Occipital lobe (tissue), 2 donors: Measurements from ENCODE around the gene OTOA. TPM values are rescaled to one million over a fixed set of nuclear protein-coding genes. Genes with fewer than 3 reads are reported as not detected.
"Not testable (repeated sequence)": the region's sequence is repeated elsewhere in the genome, so short reads cannot be mapped to it uniquely, and the experiment has no call there.

Source experiments
- DNase-seq: peaks from one replicate; lab custom pipeline; 2025; lab: John Stamatoyannopoulos, UW
- total RNA-seq: library from RNA; depleted of rRNA; stranded (reverse); fragments of >200 nt; gene quantifications from one replicate; pipeline ENCODE4 v1.2.3, GENCODE V29; 2014

Gene OTOA
- total RNA-seq, 1 donor from 2014 or later = 1.1 TPM

DNA sequence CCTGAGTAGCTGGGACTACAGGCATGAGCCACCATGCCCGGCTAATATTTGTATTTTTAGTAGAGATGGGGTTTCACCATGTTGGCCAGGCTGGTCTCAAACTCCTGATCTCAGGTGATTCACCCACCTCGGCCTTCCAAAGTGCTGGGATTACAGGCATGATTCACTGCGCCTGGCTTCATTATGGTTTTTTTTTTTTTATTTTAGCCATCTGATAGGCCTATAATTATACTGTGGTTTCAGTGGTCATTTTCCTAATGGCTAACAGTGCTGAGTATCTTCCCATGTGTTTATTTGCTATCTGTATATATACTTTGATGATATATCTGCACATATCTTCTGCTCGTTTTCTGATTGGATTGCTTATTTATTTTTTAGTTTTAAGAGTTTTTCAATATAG, 10.7 kb downstream of the OTOA start:
- not testable (repeated sequence) for DNase-seq

DNA sequence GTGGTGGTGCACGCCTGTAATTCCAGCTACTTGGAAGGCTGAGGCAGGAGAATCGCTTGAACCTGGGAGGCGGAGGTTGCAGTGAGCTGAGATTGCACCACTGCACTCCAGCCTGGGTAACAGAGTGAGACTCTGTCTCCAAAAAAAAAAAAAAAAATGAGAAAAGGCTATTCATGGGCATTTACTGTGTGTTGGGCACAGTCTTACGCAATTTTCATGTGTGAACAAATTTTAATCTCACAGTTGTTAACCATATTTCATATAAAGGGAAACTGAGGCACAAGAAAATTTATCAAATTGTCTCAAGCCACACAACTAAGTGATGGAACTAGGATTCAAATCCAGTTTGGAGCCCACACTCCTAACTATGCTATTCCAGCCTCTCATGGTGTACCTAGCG, 16.9 kb downstream of the OTOA start:
- not testable (repeated sequence) for DNase-seq

DNA sequence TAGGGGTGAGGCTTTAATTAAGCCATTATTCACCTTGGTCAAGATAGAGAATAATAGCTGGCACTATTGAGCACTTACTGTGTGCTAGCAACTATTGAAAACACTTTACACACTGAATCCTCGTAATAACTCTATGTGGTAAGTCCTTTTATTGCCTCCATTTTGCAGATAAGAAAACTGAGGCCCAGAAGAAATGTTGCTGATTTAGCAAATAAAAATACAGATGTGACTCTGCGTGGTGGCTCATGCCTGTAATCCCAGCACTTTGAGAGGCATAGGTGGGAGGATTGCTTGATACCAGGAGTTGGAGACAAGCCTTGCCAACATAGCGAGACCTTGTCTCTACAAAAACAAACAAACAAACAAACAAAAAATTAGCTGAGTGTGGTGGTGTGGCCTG, 19.4 kb downstream of the OTOA start:
- DNase-seq = no peak

DNA sequence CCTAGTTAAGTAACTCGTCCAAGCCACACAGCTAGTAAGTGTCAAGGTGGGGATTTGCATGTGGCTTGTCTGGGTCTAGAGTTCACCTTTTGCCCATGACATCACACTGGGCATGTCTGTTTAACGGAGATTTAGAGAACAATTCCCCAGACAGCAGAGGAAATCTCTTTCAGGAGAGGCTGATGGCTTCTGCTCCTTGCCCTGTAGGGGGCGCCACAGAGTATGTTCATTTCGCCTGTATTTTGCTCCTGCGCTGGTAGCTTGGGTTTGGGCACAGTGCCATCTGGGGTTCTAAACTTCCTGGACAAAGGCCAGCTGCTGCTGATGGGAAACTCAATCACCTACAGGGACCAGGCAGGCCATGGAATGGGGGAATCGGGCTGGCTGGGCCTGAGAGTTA, 20.4 kb downstream of the OTOA start:
- no peak for DNase-seq

DNA sequence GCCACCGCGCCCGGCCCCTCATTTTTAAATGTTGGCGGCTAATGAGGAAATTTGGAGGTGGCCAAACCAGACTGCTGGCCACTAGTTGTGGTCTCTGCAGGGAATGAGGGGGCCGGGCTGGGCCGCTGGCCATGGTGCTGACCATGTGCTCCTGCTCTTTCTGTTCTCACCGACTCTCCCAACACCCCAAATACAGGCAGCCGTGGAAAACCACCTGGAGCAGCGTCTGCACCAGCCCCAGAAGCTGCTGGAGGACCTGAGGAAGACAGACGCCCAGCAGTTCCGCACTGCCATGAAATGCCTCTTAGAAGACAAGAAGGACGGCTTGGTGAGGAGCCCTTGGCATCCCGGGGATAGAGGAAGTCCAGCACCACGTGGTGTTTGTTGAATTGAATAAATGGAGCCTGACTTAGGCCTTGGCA, 21.3 kb downstream of the OTOA start:
- no peak for DNase-seq

DNA sequence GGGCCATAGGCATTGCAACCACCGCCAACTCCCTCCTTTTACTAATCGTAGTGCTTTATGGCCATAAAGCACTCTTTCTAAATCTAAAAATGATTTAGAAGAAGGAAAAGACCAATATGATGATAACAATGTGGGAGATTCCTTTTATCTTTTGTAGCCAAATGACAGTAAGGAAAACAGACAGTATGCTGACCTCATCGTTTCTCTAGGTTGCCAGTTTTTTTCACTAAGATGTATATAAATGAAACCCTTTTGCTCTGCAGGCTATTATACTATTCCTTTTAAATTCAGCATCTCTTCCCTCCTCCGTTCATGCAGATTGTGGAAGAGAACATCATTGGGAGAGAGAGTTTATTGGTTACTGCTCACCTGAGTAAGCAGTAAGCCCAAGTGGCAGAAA, 25.3 kb downstream of the OTOA start:
- DNase-seq = no peak

DNA sequence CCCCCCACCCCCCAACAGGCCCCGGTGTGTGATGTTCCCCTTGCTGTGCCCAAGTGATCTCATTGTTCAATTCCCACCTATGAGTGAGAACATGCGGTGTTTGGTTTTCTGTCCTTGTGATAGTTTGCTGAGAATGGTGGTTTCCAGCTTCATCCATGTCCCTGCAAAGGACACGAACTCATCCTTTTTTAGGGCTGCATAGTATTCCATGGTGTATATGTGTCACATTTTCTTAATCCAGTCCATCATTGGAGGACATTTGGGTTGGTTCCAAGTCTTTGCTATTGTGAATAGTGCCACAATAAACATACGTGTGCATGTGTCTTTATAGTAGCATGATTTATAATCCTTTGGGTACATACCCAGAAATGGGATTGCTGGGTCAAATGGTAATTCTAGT, 27.2 kb downstream of the OTOA start:
- not testable (repeated sequence) for DNase-seq

DNA sequence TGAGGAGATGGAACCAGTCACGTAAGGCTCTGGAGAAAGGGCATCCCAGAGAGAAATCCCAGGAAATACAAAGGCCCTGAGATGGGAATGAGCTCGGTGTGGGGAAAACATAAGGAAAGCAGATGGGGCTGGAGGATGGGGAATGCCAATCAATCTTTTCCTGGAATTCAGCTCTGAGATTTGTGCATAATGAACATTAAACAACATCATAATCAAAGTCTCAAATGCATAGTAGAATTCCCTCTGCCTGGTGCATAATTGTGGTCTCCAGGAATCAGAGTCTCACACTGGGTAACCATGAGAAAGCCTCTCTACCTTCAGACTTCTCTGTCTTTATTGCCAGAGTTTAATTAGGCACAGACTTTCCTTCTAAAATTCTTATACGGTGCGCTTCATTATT, 30.8 kb downstream of the OTOA start:
- DNase-seq = no peak

DNA sequence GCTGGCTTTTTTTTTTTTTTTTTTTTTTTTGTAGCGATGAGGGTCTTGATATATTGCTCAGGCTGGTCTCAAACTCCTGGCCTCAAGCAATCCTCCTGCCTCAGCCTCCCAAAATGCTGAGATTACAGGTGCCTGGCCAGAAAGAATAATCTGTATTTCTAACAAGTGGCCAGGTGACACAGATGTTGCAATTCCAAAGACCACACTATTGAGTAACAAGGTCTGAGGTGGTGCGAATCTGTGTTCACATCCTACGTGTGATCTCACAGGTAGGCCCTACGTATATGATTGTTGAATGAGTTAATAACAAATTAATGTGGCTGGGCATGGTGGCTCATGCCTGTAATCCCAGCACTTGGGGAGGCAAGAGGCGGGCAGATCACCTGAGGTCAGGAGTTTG, 33.3 kb downstream of the OTOA start:
- DNase-seq = no peak

DNA sequence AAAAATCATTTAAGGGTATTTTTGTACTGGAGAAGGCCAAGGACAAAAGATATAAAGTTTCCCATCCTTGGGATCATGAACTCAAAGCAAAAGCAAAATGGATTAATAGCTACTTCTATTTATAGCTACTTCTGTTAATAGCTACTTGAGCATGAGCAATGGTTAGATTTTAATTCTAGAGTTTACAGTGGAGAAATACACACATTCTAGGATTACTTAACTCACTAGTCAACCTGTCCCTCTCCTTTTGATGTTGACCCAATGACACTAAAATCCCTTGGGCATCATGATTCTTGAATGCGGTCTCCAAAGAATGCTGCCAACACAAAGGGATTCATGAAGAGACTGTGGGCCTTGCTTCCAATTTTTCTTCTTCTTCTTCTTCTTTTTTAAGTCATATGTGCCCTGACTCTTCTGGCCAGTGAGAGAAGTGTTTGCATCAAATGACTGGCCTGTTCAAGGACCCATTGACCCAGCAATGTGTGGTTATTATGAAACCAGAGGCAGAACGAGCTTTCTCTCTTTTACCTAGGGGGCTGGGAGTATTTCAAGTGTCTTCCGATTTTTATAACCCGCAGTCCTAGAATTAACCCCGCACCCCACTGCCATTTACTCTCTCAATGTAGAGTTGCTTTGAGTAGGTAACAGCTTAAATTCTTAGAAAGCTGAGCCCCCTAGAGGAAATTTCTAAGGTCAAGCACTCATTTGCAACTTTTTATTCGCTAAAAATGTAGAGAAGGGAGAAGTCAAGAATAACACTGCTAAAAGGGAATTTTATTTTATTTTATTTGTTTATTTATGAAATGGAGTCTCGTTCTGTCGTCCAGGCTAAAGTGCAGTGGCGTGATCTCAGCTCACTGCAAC, 34.6 kb downstream of the OTOA start:
- DNase-seq = no peak

DNA sequence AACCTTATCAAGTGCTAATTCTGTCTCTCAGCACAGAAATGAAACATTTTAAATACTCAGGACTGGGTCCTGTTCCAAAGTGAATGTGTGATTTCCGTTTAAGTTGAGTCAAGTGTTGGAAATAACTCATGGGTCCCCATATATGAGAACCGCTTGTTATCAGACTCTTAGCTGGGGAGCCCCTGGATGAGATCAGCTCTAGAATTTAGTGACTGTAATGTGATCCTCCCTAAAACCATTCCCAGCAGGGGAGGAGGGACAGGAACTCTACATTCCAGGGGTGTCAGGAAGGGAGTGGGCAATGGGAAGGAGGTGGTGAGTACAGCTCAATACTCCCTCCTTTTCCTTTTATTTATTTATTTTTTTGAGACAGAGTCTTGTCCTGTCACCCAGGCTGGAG, 37.5 kb downstream of the OTOA start:
- DNase-seq = no peak

DNA sequence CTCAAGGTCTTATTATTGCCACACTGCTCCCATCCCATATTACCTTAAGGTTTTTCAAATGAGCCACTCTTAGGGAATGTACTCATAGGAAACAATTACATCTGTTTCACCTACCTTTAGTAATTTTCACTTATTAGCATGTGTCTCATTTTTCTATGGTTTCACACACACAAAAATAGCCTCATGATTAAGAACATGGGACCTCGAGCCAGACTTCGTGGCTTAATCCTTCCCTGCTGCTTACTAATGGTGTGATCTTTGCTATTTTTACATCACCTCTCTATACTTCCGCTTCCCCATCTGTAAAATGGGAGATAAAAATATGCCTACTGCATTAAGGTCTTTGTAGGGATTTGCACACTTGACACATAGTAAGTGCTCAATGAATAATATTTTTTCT, 38.5 kb downstream of the OTOA start:
- no peak for DNase-seq

DNA sequence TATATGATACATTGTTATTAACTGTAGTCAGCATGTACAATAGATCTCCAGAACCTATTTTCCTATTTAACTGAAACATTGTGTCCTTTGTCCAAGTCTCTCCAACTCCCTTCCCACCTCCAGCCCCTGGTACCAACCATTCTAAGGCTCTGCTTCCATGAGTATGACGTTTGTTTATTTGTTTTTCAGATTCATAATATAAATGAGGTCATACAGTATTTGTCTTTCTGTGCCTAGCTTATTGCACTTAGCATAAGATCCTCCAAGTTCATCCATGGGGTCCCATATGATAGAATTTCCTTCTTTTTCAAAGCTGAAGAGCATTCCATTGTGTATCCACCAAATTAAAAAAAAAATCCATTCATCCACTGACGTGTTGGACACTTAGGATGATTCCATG, 39.4 kb downstream of the OTOA start:
- DNase-seq = no peak

DNA sequence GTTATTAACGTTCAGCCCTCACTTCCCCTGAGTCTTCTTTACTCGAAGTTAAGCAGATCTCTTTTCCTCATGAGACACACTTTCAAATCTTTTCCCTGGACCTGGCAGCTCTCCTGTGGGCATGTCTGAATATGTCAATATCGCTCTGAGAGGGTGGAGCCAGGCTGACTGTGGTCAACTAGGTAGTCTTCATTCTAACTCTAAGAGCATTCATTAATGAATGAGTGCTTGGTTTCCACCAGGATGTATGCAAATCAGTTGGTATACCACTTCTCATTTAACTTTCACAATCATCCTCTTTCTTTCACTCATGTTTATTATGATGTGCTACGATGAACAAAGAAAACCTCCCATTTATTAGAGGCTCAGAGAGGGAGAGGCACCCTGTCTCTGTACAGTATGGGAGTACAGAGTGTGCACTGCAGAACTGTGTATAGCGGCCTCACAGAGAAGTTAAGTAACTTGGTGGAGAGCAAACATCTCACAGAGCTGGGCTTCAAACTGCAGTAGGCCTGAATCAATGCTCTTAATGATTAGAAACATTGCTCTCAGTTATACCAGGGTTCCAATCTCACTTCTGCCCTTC, 39.9 kb downstream of the OTOA start:
- no peak for DNase-seq

DNA sequence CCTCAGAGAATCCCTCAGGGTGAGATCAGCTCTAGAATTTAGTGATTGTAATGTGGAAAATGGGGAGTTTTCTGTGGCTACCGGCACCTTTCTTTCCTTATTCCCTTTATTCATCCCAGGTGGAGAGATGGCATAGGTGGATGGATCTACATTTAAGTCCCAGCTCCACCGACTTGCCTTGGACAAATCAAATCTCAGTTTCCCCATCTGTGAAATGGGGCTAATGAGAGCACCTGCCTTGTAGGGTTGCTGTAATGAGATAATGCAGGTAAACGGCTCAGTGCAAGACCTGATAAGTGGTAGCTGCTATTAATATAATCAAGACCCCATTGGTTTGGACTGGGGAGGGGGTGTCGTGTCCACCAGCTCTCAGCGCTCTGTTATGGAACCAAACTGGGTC, 40.5 kb downstream of the OTOA start:
- DNase-seq = no peak

DNA sequence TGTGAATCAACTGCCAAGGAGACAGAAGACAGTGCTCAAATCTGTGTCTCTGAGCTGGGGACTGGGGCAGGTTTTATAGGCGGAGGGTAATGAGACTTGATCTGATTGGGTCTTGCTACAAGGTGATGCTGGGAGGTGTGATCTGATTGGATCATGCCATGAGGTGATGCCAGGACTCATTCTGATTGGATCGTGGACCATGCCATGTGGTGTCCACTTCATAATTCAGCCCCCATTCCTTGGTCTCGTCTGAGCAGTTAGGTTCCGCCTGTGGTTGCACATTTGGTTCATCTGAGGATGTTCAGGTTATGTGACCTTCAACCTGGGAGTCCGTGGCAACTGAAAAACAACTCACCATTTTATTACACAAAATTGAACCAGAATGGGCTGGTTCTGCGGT, 41.0 kb downstream of the OTOA start:
- DNase-seq = no peak

DNA sequence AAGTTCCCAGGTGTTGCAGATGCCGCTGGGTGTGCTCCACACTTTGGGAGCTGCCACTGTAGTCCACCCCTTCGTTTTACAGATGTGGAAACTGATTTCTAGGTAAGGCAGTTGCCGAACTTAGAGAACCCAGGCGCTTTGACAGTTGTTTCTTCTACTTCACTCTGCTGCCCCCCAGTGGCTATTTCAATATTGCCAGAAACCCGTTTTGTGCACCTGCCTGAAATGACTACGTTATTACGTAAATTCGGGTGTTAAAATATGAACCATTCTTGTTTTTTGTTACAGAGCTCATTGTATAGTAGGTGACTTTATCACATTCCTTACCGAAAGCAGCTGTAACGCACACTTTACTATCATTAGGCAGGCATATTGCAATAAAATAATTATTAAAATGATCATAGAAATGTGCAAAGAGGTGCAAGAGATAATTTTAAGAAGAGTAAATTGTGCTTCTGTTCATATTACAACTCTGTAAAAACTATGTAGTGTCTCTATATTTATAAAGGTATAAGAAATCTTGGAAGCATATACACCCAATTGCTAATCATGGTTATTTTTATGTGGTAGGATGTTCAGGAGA, 44.9 kb downstream of the OTOA start:
- DNase-seq = peak; percentile 4

DNA sequence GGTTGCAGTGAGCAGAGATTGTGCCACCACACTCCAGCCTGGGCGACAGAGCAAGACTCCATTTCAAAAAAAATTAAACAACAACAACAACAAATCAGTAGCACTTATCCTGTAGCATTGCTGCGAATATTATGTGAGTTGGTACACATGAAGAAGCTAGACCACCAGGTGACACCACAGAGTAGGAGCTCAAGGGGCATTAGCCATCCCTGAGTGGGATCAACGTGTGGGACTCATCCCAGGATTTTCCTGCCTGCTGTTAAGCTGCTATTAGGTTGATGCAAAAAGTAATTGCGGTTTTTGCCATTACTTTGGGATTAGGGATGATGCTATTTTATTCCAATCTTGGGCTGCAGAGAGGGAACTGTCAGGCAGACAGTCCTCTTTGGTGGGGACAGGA, 47.2 kb downstream of the OTOA start:
- DNase-seq = no peak

DNA sequence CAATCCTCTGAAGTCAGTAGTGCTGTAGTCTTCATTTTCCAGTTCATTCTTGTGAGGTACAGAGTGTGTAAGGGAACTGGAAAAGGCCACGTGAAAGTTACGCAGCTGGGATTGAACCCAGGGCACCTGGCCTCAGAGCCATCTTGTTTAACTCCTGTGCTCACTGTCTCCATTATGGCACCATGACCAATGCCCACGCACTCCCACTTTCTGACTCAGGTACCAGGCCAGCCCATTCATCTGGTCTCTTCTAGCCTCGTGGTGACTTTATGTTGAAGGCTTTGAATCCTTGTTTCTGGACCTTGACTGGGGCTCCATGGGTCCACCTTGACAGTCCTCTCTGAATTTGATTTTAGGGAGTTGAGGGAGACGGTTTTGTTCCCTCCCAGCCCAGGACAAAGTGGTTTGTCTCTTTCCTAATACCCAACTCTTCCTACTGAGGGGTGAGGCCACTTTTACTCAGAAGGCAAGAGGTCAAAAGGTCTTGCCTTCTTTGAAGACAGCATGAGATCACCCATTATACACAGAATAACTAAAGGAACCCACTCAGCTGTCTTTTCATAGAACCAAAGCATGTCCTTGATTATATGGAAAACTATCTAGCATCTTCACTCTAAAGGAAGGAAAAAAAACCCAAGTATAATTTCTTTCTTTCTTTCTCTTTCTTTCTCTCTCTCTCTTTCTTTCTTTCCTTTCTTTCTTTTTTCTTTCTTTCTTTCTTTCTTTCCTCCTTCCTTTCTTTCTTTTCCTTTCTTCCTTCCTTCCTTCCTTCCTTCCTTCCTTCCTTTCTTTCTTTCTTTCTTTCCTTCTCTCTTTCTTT, 50.0 kb downstream of the OTOA start:
- DNase-seq = no peak

DNA sequence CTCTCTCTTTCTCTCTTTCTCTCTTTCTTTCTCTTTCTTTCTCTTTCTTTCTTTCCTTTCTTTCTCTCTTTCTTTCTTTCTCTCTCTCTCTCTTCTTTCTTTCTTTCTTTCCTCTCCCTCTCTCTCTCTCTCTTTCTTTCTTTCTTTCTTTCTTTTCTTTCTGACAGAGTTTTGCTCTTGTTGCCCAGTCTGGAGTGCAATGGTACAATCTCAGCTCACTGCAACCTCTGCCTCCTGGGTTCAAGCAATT, 50.5 kb downstream of the OTOA start:
- not testable (repeated sequence) for DNase-seq

DNA sequence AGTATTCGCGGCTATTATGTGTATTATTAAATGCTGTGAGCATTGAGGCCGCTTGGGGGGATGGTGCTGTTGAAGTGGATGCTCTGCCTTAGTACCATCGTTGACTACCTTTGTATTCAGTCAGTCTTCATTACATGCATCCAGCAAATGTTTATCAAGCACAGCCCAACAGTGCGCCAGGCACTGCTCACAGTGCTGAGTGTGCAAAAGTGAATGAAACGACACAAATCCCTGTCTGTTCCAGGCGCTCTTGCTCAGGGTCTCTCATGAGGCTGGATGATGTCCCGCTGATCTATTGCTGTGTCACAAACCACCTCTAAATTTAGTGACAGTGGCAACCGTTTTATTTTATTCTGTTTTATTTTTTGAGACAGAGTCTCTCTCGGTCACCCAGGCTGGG, 53.8 kb downstream of the OTOA start:
- DNase-seq = no peak

DNA sequence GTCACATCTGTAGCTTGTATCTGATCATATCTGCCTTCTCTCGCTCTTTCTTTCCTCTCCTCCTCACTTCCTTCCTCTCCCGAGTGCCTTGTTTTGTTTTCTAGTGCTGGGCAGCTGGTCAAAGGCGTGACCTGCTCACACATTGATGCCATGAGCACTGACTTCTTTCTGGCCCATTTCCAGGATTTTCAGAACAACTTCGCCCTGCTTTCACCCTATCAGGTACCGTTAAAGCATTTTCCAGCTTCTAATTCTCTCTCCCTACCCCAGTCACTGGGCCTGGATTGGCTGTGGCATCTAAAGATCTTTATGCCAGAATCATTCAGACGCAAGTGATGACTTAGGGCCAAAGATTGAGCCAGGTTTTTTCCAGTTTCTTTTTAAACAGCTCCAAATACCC, 55.5 kb downstream of the OTOA start:
- DNase-seq = no peak
